Left renal pelvis (tissue), 4 donors: ENCODE results near the gene NDUFB8. TPM values are rescaled to one million over a fixed set of nuclear protein-coding genes. Genes with fewer than 3 reads are reported as not detected.
"Not testable (repeated sequence)": the region's sequence is repeated elsewhere in the genome, so short reads cannot be mapped to it uniquely, and the experiment has no call there.

Experiments
- DNase-seq, 4 donors: peaks; one replicate each; pipeline ENCODE4 v3.0.0-alpha.2; 2013; ENCODE audit warnings: low read depth in 4 of 4, low spot score in 3 of 4
- polyA plus RNA-seq, 4 donors: library from polyadenylated mRNA; unstranded; fragments of 120-200 nt; gene quantifications; one replicate each; pipeline ENCODE4 v1.2.1, GENCODE V29; 2013; ENCODE audit not compliant: insufficient read length in 4 of 4

Gene NDUFB8
- 100 to 1,000 TPM; 119 to 211 (median 156) TPM for polyA plus RNA-seq

GRCh38 chr10:100529475-100530298 is at the start of gene NDUFB8:
TSS of gene NDUFB8 (minus strand) at chr10:100529871. CDS start at chr10:100529851, 20 bp downstream.
- peak; percentile 81 to 85 (median 83) for DNase-seq

GRCh38 chr10:100576282-100576635 is 46.6 kb upstream of the NDUFB8 start:
- no peak for DNase-seq

GRCh38 chr10:100575585-100576281 is 46.1 kb upstream of the NDUFB8 start:
- DNase-seq, result no peak

- not testable (repeated sequence) for DNase-seq
Observed at GRCh38 chr10:100575146-100575545, 45.5 kb upstream of the NDUFB8 start.

GRCh38 chr10:100571084-100571856 is 41.6 kb upstream of the NDUFB8 start:
- no peak for DNase-seq

GRCh38 chr10:100570506-100570905 is 40.8 kb upstream of the NDUFB8 start:
- no peak for DNase-seq

- peak; percentile 51 to 86 (median 59) for DNase-seq
Observed at GRCh38 chr10:100569687-100570481, 40.2 kb upstream of the NDUFB8 start.

- DNase-seq, result no peak
Observed at GRCh38 chr10:100568912-100569311, 39.2 kb upstream of the NDUFB8 start.

- no peak for DNase-seq
Observed at GRCh38 chr10:100567826-100568225, 38.2 kb upstream of the NDUFB8 start.

GRCh38 chr10:100567249-100567648 is 37.6 kb upstream of the NDUFB8 start:
- no peak for DNase-seq

GRCh38 chr10:100566561-100566960 is 36.9 kb upstream of the NDUFB8 start:
- DNase-seq, result no peak

- no peak for DNase-seq
Observed at GRCh38 chr10:100565206-100565985, 35.7 kb upstream of the NDUFB8 start.

GRCh38 chr10:100562008-100562672 is 32.5 kb upstream of the NDUFB8 start:
- DNase-seq, result peak; percentile 65 to 70 (median 67)

- no peak for DNase-seq
Observed at GRCh38 chr10:100561005-100561404, 31.3 kb upstream of the NDUFB8 start.

- no peak for DNase-seq
Observed at GRCh38 chr10:100560248-100560647, 30.6 kb upstream of the NDUFB8 start.

GRCh38 chr10:100554902-100555301 is 25.2 kb upstream of the NDUFB8 start:
- DNase-seq, result no peak

- no peak for DNase-seq
Observed at GRCh38 chr10:100553929-100554328, 24.3 kb upstream of the NDUFB8 start.

- DNase-seq, result no peak
Observed at GRCh38 chr10:100551738-100552137, 22.1 kb upstream of the NDUFB8 start.

GRCh38 chr10:100551196-100551595 is 21.5 kb upstream of the NDUFB8 start:
- no peak for DNase-seq
